HG03520 (cell line): ENCODE results near the gene MRRF.
A peak's percentile ranks its signal among the peaks of the same experiment; 100 is the strongest.

Source experiments
- ATAC-seq: cut with Tn5 transposase; IDR thresholded peaks from one replicate; pipeline ENCODE4 v1.9.1; 2021; ENCODE audit warnings: mild to moderate bottlenecking, moderate library complexity; ENCODE audit not compliant: unreplicated experiment

The MRRF gene, protein sequence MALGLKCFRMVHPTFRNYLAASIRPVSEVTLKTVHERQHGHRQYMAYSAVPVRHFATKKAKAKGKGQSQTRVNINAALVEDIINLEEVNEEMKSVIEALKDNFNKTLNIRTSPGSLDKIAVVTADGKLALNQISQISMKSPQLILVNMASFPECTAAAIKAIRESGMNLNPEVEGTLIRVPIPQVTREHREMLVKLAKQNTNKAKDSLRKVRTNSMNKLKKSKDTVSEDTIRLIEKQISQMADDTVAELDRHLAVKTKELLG

DNA sequence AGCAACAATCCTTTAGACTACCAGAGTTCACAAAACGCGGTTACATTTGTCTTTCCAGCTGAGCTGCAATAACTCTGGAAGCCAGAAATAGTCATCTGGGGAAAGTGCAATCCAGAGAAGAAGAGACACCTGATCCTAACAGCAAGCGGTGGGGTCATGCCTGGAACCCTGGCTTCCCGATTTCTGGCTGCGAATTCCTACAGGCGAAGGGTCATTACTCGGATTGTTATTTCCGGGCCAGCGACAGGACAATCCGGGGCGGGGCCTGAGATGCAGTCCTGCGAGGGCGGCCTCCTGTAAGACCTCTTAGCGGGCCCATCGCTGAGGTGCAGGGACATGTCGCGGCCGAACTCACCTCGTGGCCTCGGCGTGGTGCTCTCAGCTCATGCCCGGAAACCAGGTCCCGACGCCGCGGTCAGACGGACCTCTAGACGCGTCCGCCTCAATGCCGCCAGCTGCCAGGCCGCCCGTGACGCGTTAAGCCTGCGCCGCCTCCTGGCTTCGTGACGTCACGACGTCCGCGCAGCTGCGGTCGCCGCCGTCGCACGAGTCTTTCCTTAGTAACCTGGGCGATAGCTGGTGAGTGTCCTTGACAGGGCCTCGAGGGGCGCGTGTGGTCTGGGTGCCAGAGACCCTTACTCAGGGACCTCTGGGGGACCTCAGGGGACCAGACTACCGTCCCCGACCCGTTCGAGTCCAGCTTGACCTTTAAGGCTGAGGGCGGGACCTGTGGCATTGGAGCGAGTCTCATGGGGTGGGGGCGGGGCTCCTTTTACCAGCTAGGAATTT lies at the start of gene MRRF, which contains the start of gene RBM18:
Gene MRRF (plus strand): TSS at position 523 of the 789 bp plus-strand sequence. CDS start 6,010 bp downstream, outside the sequence.
Gene RBM18 (minus strand): TSS at position 481 of the 789 bp plus-strand sequence. CDS start 3,348 bp downstream, outside the sequence.
- peak; percentile 79 for ATAC-seq

DNA sequence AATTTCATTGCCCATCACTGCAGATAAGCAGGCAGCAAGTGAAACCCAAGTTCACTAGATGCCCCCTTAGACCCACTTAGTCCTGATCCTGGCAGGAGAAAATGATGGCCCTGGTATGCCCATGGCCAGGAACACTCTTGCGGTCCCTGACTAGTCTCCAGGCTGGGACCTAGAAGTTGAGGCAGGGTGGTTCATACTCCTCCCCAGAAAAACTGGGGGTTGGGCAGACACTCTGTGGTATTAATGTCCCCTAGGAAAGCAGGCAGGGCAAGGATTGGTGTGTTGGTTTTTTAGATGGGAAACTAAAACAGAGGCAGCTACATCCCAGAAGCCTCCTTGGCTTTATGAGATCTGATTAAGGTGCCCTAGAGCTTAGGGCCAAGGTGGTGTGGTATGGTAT lies 49.0 kb upstream of the MRRF start:
- no peak for ATAC-seq

DNA sequence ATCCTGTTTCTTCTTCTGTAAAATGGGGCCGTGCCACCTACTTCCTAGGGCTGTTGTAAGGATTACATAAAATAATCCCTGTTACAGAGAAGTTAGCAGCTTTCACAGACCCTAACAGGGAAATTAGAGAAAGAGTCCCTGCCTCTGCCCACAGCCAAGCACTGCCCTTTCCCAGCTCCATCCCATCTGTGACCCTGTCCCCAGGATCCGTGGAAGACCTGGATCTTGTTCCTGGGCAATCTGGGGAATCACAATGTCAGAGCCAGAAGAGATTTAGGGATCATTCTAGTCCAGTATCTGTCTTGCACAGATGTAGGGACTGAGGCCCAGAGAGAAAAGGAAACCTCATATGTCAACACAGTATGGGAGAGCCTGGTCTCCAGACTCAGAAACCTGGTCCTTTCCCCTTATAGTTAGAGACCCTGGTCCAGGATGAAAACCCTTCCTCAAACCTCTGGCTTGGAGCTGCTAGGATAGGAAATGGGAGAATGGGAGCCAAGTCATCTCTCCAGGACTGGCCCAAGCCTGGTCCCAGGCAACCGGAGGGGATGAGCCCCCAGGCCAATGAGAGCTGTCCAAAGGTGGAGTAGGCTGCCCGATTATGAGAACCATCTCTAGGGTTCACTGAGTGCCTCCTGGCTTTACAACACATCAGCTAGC lies 48.4 kb upstream of the MRRF start:
- ATAC-seq, result no peak

DNA sequence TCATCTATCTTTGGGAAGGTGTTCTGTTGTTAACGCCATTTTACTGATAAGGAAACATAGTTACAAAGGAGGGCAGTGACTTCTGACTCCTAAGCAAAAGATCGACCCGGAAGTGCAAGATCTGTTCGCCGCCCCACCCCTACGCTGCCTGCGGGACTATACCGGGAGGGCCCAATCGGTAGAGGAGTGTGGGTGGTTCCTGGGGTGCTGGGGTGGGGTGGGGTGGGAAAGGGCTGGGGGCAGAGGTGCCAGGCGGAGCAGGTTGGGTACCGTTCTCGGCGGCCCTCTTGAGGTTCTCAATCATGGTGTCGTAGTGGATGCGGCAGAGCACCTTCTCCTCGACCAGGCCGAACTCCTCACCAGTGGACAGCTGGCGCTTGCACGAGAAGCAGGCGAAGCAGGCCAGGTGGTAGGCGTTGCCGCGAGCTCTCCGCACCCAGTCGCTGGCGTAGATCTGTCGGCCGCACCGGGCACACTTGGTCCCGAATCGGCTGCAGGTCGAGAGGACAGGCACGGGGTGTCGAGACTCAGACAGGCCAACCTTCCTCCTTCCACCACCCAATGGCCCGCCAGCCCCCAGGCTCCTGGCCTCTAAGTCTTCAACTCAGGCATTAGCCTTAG lies 47.8 kb upstream of the MRRF start:
- no peak for ATAC-seq

DNA sequence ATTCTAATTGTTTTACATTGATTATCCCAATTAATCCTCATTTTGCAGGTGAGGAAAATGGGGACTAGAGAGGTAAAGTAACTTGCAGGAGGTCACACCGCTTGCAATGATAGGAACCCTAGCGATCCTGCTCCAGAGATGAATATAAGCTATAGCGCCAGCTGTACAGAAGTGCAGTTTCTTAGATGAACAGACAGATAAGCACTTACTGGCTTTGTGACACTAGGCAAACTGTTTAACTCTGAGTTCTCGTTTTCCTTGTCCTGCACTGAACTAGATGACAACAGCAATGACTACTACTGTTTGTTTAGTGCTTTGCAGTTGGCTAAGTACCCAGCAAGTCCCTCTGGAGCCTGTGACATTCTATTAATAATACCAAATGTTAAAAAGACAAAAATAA lies 47.0 kb upstream of the MRRF start:
- no peak for ATAC-seq

DNA sequence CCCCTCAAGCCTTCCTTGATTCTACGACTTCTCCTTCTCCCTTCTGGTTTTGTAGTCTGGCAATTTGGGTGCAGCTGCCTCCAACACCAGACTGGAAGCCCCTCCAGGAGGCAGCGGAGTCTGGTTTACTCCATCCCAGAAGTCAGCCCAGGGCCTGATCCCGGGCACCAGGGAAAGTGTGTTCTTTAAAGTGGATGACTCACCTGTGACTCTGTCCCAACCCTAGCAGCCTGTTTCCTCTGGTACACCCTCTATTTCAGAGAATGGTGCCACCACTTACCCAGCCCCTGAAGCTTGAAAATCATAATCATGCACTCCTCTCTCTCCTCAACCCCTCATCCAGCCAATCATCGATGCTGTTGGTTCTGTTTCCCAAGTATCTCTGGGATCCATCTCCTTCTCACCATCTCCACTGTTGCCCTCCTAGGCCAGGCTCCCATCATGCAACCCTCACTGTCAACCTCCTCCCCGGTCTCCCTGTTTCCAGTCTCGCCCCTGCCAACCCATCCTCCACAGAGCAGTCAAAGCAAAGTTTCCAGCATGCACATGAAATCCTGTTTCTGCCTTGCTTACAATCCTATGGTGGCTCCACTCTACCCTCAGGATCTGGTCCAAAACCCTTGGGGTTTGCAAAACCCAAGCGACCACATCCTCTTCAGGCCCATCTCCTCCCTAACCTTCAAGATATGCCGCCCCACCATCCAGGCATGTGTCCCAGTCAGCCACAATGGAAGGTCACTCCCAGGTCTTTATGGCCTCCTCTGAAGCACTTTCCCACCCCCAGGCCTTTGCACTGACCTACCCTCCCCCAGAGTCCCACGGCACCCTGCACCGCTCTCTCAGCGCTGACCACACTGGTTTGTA lies 46.4 kb upstream of the MRRF start:
- ATAC-seq, result no peak

DNA sequence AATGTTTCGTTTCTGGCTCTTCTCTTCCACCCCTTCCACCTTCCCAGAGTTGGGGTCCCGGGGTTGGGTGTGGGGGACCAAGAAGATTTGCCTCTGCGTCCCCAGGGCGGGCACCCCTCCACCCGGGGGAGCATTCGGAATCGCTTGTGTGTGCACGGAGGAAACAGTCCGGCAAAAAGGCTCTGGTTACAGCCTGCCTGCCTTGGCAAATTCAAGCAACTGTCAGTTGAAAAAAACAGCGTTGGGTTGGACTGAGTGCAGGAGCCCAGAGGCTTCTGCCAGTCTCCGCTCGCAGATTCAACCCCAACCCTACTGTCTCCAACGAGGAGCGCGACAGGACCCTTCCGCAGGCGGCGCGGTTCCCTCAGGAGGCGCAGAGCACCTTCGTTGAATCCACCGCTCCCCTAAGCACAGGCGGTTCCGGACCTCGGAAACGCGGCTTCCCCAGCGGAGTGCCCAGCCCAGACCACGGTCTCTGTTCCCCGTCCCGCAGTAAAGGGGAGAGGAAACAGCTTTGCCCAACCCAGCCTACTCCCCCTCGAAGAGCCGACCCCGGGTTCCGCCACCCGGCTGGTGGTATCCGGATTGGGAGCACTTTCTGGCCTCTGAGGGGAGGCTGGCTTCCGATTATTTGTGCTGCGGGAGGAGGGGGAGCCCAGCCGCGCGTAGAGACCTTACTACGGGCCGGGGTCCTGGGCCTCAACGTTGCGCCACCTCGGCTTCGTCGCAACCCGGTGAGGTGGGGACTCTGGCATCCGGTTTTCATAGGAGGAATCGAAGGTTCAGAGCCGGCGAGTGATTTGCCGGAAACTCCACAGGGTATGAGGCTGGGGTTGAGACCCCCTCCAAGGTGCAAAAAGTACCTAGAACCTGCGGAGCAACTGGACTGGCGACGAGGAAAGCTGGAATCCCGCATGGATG lies 45.5 kb upstream of the MRRF start:
- ATAC-seq, result no peak

DNA sequence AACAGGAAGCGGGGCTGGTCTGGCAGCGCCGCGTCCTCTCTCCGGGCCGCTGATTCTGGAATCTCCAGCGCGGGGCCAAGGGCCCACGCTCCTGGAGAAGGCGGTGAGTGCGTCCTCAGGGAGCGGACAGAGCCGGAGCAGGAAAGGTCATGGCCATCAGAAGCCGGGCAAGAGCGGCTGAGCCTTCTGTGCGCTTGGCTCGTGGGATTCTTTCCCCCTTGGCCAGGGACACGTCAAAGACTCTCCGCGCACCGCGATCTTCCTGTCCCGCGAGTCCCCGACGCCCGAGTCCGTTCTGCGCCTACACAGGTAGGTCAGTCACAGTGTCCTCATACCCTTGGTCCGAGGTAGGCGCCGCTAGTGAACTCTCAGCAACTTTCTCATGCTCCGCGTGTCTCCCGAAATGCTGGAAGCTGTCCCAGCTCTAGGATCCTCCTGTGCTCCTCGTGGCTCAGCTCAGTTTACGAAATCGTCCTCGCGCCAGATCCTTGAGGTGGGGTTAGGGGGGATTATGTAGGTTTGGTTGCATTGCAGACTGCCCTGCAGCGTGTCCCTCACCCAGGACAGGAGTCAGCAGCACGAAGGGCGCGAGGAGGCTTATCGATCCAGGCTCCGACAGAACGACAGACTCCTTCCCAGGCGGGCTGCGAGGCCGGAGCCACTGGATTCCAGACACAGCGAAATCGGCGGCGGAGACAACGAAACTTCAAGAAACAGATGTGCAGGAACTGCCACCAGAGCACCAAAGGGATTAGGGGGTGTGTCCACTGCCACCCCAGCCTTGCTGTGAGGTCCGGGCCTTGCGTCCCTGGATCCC lies 44.6 kb upstream of the MRRF start:
- ATAC-seq, result no peak

DNA sequence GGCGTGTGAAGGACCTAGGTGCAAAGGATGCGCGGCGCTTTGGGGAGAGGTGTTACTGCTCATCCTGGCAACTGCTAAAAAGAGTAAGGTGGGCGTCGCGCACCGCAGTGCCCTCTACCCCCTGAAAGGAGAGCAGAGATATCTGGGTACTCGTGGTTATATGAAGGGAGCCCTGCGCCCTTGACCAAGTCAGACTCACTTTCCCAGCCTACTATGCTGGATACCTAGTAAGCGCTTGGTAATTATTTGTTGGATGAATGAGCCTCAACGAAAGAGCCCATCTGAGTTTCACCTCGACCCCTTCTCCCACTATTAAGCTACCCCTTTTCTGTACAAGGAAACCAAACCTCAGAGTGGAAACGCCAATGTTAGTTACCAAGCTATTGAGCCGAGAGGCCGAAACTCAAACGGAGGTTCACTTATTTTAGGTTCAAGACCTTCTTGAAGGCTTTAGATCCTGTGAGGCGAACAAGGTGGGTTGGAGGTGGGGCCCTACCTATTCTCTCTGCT lies 44.0 kb upstream of the MRRF start:
- ATAC-seq, result no peak

DNA sequence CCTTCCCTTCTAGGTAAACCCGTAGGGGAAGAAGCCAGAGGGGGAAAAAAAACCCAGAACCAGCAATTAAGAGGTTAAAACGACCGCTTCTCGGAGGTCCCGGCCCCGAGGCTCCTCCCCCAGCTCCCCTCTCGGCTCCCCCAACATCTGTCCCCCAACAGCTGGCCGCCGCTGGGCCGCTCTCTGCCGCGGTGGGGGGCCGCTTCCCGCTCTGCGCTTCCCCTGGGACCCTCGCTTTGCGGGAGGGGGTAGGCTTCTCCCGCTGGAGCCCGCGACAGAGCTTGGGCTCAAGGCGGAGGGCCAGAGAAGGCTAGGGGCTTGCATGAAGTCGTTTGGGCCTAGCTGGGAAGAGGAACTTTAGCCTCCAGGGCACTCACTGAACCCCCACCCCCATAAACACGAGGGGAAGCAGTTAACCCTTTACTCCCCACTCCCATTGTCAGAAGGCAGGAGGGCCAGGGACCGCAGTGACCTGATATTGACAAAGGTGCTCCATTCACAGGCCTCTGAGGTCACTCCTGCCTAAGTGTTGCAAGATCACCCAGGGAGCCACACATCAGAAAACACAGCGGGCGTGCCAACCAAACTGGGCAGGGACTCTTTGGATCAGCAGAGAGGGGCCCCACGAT lies 43.4 kb upstream of the MRRF start:
- no peak for ATAC-seq

DNA sequence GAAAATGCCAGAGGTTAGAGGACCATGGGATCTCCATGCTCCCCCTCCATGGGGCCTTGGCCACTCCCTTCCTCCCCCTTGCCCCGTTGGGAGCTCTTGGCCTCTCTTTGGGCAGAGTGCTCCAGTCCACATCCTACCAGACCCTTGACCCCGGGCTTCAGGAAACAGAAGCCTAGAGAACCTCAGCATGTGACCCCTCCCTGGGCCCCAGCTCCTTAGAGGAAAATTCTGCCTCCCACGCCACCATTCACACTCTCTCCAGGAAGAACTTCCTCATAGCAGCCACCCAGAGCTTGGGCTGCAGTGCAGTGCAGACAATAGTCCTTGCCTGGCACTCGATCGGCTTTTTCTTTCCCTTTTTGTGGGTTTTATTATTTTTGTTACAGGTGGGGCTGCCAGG lies 41.9 kb upstream of the MRRF start:
- ATAC-seq, result no peak

DNA sequence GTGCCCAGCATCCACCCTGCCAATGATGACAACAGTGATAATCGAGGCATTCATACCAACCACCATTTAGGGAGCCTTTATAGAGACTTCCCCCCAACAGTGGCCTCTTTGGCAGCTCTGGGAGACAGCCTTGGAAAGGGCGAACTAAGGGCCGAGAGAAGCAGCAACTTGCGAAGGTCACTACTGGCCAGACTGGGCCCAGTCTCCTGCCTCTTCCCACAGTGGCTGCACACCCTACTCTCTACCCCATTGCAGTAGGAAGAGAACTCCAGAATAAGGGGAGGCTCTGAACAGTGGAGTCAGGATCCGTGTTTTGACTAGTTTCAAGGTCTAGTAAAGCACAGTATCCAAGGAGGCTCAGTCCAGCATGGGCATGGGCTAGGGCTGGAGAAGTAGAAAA lies 41.2 kb upstream of the MRRF start:
- ATAC-seq, result no peak

DNA sequence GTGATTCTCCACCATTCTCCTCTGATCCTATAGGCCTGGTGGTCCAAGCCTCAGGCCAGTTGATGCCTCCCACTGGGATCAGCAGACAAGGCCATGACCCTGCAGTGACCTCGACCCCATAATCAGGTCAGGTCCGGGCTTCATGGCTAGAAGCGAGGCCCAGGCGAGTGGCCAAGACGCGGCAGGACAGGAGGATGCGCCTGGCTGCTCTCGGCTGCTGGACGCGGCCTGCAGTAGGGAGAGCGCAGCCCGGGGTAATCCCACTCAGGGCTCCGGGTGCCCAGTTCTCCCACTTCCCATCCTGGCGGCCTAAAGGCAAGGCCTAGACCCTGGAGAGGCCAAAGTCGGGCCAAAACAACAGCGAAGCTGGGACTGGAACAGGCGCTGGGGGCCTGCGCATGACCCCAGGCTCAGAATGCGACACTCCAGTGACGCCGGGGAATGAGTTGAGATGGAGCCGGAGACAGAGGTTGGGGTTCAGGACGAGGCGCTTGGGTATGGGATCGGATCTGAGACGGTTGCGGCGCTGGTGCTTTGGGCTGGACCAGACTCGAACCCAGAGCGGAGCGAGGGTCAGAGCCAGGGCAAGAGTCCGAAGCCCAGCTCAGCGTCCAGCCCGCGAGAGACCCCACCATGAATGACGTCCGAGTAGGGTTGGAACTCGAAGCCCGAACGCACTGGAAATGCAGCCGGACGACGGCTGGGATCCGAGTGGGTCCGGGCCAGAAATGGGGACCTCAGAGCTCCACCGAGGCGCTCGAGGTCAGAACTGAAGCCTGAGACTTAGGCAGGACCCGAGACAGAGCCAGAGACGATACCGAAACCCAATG lies 39.2 kb upstream of the MRRF start:
- ATAC-seq, result no peak

DNA sequence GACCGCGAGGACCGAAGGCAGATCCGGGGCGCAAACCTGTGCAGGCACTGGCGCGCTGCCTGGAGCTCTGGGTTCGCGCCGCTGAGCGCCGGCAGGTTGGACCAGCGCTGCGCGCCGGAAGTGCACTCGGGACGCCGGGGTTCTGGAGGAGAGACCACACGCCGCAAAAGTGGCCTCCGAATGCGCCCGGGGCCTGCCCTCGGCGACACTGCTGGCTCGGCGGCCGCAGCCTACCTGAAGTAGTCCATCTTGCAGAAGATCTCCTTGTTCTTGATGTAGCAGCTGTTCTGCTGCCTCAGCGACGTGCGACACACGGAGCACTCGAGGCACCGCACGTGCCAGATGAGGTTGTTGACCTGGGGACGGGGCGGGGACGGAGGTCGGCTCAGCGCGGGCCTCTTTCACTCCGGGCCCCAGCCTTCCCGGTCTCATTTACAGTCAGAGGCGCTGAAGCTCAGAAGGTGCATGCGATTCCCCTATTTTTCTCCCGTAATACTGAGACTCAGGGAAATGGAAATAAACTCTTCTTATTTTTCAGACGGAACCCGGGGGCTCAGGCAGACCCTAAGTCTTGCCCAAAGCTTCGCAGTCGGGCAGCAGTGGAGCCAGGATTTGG lies 38.4 kb upstream of the MRRF start:
- ATAC-seq, result no peak

DNA sequence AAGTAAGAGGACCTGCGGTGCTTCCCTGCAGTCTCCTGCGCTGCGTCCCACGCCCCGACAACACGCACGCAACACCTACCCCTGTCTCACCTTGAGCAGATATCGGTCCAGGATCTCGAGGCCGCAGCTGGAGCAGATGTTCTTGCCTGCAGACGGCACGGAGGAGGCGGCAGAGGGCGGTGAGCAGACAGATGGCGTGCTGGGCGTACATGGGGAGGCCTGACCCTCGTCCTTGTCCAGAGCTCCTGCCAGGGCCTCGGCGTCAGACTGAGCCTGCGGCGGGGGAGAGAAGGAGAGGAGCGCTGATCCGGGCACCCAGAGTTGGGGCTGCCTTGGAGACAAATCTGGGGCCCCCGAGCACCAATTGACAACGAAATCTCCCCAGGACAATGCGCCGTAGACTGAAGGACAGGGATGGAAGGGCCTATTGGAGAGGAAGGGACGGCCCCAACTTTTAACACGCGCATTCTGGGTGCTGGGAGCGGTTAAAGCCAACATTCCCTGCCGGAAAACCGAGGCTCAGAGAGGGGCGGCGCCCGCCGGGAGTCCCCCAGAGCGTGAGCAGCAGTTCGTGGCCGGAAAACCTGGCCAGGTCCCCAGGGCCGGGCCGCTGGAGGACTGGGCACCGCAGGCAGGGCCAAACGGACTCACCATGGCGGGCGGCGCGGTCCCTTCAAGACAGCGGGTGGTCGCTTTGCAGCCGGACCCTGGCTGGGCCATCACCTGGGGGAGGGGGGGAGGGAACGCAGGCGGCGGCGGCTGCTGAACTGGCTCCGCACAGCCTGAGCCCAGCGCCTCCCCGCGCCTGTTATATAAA lies 37.7 kb upstream of the MRRF start:
- ATAC-seq, result no peak

DNA sequence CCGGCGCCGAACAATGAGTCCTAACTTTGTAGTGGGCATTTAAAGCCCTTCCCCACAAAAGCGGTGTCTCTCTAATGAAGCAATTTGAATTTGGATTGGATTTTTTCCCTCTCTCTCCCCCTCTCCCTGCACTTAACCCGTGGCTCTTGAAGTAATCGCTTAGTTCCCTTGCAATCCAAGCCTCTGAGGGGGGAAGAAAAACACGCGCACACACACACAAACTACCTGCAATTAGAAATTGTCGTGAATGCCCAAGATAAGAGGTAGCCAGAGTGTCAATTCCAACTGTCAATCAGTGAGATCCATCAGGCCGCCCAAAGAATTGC lies 37.1 kb upstream of the MRRF start:
- no peak for ATAC-seq
